AG20443 (cell line): ENCODE data around the gene TJP3.
A peak's percentile ranks its signal among the peaks of the same experiment; 100 is the strongest.

Experiments used
- DNase-seq: peaks from one replicate; pipeline ENCODE4 v3.0.0; 2012; ENCODE audit warnings: low spot score, mixed read lengths

TJP3 gene

GRCh38 chr19:3783660-3784584 lies 75.7 kb downstream of the TJP3 start:
- peak; percentile 35 for DNase-seq

- peak; percentile 48 for DNase-seq
Observed at GRCh38 chr19:3784607-3785450, 76.6 kb downstream of the TJP3 start.

GRCh38 chr19:3785451-3785937 lies 77.3 kb downstream of the TJP3 start:
- no peak for DNase-seq

GRCh38 chr19:3785938-3786824 lies 78.0 kb downstream of the TJP3 start, which contains the start of gene MATK:
Gene MATK (minus strand): TSS chr19:3786381. CDS start chr19:3785135, 1,246 bp downstream.
- no peak for DNase-seq

GRCh38 chr19:3788996-3789778 lies 81.0 kb downstream of the TJP3 start:
- no peak for DNase-seq

DNA sequence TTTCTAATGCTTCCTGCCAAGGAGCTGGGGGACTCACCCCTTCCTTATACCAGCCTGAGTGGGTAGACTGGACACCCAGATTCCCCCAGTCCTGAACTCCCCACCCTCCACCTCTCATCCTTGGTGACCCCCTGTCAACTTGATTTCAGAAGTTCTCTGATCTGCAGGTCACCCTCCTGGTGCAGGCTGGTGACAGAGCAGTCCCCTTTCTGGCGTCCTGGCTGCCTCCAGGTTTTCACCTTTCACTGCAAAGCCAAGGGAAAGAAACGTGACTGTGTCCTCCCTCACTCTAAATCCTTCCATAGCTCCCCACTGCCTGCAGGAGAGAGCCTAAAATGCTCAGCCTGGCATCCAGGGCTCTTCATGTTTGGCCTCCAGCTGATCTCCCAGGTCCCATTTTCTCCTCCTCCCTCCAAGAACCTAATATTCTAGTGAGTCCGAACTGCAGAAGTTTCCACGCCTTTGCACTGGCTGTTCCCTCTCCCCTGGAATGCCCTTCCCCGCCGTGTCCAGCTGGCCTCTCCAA lies 82.1 kb downstream of the TJP3 start:
- no peak for DNase-seq

DNA sequence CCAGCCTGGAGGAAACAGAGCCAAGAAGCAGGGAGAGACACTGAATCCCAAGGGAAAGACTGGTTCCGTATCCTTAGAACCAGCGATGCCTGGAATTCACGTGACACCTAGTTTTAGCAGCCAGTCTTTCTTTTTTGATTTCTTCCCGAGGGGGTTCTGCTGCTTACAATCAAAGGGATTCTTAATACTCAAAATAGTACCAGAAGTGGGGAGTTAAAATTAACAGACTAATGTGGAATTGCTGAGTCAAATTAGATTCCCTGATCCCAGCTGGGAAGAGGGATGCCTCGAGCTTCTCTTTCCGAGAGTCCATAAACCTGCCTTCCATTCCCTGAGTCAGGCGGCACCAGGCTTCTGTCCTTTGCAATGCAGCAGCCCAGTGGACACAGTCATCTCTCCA lies 82.8 kb downstream of the TJP3 start:
- no peak for DNase-seq

DNA sequence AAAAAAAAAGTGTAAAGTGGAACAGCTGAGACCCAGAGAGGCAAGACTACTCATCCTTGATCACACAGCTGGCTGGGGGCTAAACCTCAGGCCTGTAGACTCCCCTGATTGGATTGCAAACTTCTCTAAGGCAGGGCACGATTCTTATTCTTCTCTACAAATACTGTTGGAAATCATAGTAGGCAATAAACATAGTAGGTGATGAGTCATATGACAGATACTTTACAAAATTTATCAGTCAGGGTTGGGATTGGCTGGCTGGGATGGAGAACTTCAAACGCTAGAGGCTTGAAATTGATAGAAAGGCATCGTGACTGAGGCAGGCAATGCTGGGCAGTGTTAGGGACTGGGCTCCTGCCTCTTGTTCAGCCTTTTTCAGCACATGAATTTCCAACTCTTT lies 83.9 kb downstream of the TJP3 start:
- no peak for DNase-seq

GRCh38 chr19:3793799-3794198 lies 85.6 kb downstream of the TJP3 start:
- DNase-seq = no peak

DNA sequence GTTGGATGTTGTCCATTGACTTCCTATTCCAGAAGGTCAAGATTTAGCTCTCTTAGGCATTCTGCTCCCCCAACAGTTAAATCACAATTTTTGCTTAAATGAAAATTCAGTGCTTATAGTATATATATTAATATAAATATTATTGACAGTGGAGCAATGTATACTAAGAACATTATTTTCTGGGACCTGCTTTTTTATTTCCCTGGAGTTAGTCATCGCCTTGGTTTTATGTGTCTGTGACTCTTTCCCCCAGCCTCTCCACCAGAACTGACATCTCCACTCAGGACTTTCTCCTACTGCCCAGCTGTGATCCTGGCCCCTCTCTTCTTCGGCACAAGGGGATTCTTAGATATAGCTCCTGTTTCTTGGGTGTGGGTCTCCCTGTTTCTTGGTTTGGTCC lies 88.2 kb downstream of the TJP3 start:
- no peak for DNase-seq

DNA sequence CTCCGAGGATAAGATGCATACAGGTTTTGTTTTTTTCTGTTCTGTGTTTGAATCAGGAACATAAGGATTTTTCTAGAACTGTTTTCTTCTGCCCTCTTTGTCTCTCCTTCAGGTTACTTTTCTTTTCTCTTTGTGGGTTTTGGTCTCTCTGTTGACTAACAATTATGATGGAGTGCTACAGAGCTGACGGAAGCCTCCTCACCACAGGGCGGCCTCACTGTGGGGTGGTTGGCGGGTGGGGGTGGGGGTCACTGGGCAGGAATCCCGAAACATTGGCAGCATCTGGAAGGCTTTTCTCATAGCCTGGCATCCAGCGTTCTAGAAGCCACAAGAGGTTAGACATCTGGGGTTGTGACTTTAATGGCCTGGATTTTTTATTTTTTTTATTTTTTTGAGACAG lies 90.0 kb downstream of the TJP3 start:
- no peak for DNase-seq
